Suprapubic skin (tissue), 4 donors: ENCODE measurements around the gene VAMP8. TPM values are rescaled to one million over a fixed set of nuclear protein-coding genes. Genes with fewer than 3 reads are reported as not detected.
"Not testable (repeated sequence)": the region's sequence is repeated elsewhere in the genome, so short reads cannot be mapped to it uniquely, and the experiment has no call there.

Experiments
- DNase-seq, 2 donors: peaks; one replicate each; pipeline ENCODE4 v3.0.0-alpha.2; 2019; ENCODE audit warnings: low spot score in 2 of 2
- H3K27ac ChIP-seq: fragments of 200-600 bp; sonication (generic); one replicate; pipeline ENCODE4 v1.5.1; 2019
- H3K27me3 ChIP-seq: fragments of 200-600 bp; sonication (generic); one replicate; pipeline ENCODE4 v1.5.1; 2019
- H3K36me3 ChIP-seq: fragments of 200-600 bp; sonication (generic); one replicate; pipeline ENCODE4 v1.5.1; 2019
- H3K4me1 ChIP-seq: fragments of 200-600 bp; sonication (generic); one replicate; pipeline ENCODE4 v1.5.1; 2019
- H3K4me3 ChIP-seq: fragments of 200-600 bp; sonication (generic); one replicate; pipeline ENCODE4 v1.5.1; 2019; ENCODE audit warnings: mild to moderate bottlenecking
- H3K9me3 ChIP-seq: fragments of 200-600 bp; sonication (generic); one replicate; pipeline ENCODE4 v1.5.1; 2019
- EP300 ChIP-seq: sonication (generic); formaldehyde crosslinking; IDR thresholded peaks from one replicate; pipeline ENCODE4 v1.6.1; 2017; ENCODE audit warnings: antibody characterized with exemption
- POLR2A ChIP-seq, 2 donors: fragments of 450-650 bp; IDR thresholded peaks; one replicate each; pipeline ENCODE4 v1.6.1; 2017; ENCODE audit warnings: antibody characterized with exemption in 2 of 2, mild to moderate bottlenecking in 2 of 2, moderate library complexity in 2 of 2
- POLR2AphosphoS5 ChIP-seq, 3 donors: sonication (generic); formaldehyde crosslinking; IDR thresholded peaks; one replicate each; pipeline ENCODE4 v1.6.1; 2017; ENCODE audit warnings: antibody characterized with exemption in 3 of 3
- WGBS: methylation state at CpG from one replicate; pipeline ENCODE4 v1.1.5; 2018; 5-methylcytosine and 5-hydroxymethylcytosine counted together
- total RNA-seq, 4 donors: library from RNA; depleted of rRNA; stranded (reverse); fragments of >200 nt; gene quantifications; one replicate each; pipeline ENCODE4 v1.1.0, GENCODE V29; 2016
- TF ChIP-seq, protein P1 (sequence below), 2 donors: fragments of 200-600 bp in 1 of 2; fragments of 450-650 bp in 1 of 2; sonication (generic) in 1 of 2; IDR thresholded peaks; one replicate each; pipeline ENCODE4 v1.5.1; 2016 to 2019; ENCODE audit warnings: antibody characterized with exemption in 2 of 2, mild to moderate bottlenecking in 1 of 2, moderate library complexity in 1 of 2

VAMP8 gene
- total RNA-seq, 4 donors from 2014 or later, result 85.5 to 123 (median 96.0) TPM

GRCh38 chr2:85601771-85602475, 24.5 kb downstream of the VAMP8 start:
- H3K27ac ChIP-seq, result peak overlapping the region; percentile 91
- H3K36me3 ChIP-seq, result peaks cover 35% of the 10 kb centered on the region
- no peaks in the 10 kb centered on the region for H3K27me3 ChIP-seq
- peaks cover 55% of the 10 kb centered on the region for H3K4me1 ChIP-seq
- 12% methylated on average over 10 of the region's 36 CpGs for WGBS
- H3K9me3 ChIP-seq, result no peaks in the 10 kb centered on the region
- TF ChIP-seq EP300 (no peak), POLR2AphosphoS5 (IDR thresholded peaks at IDR 0.05) (no peak), POLR2A (IDR thresholded peaks at IDR 0.05) (no peak)
- TF ChIP-seq, protein P1, sequence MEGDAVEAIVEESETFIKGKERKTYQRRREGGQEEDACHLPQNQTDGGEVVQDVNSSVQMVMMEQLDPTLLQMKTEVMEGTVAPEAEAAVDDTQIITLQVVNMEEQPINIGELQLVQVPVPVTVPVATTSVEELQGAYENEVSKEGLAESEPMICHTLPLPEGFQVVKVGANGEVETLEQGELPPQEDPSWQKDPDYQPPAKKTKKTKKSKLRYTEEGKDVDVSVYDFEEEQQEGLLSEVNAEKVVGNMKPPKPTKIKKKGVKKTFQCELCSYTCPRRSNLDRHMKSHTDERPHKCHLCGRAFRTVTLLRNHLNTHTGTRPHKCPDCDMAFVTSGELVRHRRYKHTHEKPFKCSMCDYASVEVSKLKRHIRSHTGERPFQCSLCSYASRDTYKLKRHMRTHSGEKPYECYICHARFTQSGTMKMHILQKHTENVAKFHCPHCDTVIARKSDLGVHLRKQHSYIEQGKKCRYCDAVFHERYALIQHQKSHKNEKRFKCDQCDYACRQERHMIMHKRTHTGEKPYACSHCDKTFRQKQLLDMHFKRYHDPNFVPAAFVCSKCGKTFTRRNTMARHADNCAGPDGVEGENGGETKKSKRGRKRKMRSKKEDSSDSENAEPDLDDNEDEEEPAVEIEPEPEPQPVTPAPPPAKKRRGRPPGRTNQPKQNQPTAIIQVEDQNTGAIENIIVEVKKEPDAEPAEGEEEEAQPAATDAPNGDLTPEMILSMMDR (IDR thresholded peaks at IDR 0.05), result no peak
- peak; percentile 86 to 90 for DNase-seq
- peak overlapping the region; percentile 79 for H3K4me3 ChIP-seq

DNA sequence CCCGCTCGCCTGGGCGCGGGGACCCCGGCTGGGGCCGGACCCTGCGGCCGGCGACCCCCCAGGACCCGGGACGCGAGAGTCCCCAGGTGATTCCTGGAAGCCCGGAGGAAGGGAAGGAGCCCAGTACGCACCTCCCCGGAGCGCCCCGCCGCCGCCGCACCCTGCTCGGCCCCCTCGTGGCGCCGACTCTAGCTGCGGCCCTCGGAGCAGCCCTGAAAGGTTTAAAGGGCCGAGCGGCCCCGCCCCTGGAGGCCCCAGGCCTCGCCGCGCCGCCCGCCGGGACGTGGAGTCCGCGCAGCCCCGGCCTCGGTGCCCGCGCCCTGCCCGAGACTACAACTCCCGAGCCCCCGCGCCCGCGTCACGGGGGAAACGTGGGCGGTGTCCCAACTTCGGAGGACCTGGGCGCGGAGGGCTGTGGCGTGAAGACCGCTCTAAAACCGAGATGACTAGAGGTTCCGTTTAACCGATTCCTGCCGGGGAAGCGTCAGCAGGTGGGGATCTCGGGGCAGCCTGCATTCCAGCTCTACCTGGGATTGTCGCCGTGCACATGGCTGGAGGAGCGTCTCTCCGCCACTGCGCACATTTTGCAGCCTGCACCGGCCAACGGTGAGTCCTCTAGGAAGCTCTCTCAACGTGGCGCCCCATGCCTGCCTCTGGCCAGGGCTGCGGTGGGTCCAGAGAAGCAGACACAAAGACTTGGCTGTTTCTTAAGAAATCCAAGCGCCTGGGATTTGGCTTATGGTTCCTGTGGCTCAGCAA, 25.3 kb downstream of the VAMP8 start, which contains the start of gene TMEM150A:
TMEM150A (minus strand) TSS at position 223 of the 759 bp plus-strand sequence. CDS start 750 bp downstream, outside the sequence.
- DNase-seq, result peak; percentile 95 to 96
- no peaks in the 10 kb centered on the region for H3K9me3 ChIP-seq
- H3K27me3 ChIP-seq, result no peaks in the 10 kb centered on the region
- 0% methylated on average over 3 of the region's 73 CpGs for WGBS
- peaks cover 32% of the 10 kb centered on the region for H3K36me3 ChIP-seq
- peak; percentile 15 to 78 for TF ChIP-seq POLR2A (IDR thresholded peaks at IDR 0.05)
- TF ChIP-seq, protein P1 (IDR thresholded peaks at IDR 0.05), result peak; percentile 23 to 53
- TF ChIP-seq POLR2AphosphoS5 (IDR thresholded peaks at IDR 0.05), result peak in 2 of 3 donors; percentile 24 to 25
- TF ChIP-seq EP300, result no peak
- peak within 1 kb of the TSS; percentile 91 for H3K27ac ChIP-seq
- H3K4me3 ChIP-seq, result peak within 1 kb of the TSS; percentile 79
- H3K4me1 ChIP-seq, result peaks cover 54% of the 10 kb centered on the region

- not testable (repeated sequence) for H3K9me3 ChIP-seq, DNase-seq, H3K27me3 ChIP-seq
- peaks cover 60% of the 10 kb centered on the region for H3K4me1 ChIP-seq
- H3K27ac ChIP-seq, result peak overlapping the region; percentile 91
- peaks cover 35% of the 10 kb centered on the region for H3K36me3 ChIP-seq
- H3K4me3 ChIP-seq, result peak overlapping the region; percentile 79
- WGBS, result 54% methylated on average over 3 of the region's 3 CpGs
Observed at GRCh38 chr2:85604133-85604444, 26.7 kb downstream of the VAMP8 start.

GRCh38 chr2:85604568-85605339, 27.4 kb downstream of the VAMP8 start:
- Histone ChIP-seq H3K36me3 (peaks cover 40% of the 10 kb centered on the region), H3K9me3 (no peaks in the 10 kb centered on the region), H3K4me1 (peaks cover 66% of the 10 kb centered on the region), H3K4me3 (peak overlapping the region; percentile 79), H3K27me3 (no peaks in the 10 kb centered on the region), H3K27ac (peak overlapping the region; percentile 91)
- TF ChIP-seq POLR2A (IDR thresholded peaks at IDR 0.05) (no peak), EP300 (no peak), POLR2AphosphoS5 (IDR thresholded peaks at IDR 0.05) (no peak)
- TF ChIP-seq, protein P1 (IDR thresholded peaks at IDR 0.05), result no peak
- no peak for DNase-seq
- 25% methylated on average over 6 of the region's 6 CpGs for WGBS

DNA sequence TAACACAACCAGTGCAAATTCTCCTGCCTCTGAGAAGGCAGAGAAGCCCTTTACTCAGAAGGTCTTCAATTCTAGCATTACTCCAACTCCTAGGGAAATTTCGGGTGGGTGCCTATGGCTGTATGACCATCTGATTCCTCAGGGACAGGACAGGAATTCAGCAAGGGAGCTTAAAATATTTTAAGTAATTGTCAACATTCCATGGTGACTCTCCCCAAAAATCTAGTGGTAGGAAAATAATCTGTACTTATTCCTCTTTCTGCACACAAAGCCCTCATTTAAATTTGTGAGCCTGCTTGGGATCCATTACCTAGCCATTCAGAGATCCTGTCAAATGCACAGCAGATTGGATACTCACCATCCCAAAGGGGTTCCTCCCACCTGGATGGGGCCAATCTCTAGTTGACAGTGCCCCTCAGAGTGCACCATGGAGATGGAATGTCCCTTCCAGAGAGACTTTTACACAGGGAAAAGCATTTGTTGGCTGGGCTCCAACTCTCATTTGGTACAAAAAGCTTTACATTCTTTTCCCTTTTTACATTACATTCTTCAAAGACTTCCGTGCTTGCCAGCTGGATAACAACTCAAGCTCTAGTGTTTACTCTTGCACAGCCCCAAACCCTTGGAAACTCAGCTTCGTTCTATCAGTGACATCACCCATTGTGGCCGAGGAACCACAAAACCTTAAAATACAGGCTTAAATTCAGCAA, 28.2 kb downstream of the VAMP8 start:
- no peak for DNase-seq
- TF ChIP-seq POLR2AphosphoS5 (IDR thresholded peaks at IDR 0.05) (no peak), POLR2A (IDR thresholded peaks at IDR 0.05) (no peak), EP300 (no peak)
- TF ChIP-seq, protein P1 (IDR thresholded peaks at IDR 0.05), result no peak
- no peak overlapping the region for H3K4me3 ChIP-seq
- no peaks in the 10 kb centered on the region for H3K9me3 ChIP-seq
- H3K27me3 ChIP-seq, result no peaks in the 10 kb centered on the region
- peaks cover 34% of the 10 kb centered on the region for H3K36me3 ChIP-seq
- H3K27ac ChIP-seq, result peak overlapping the region; percentile 91
- WGBS, result 40% methylated on average over 4 of the region's 4 CpGs
- H3K4me1 ChIP-seq, result peaks cover 73% of the 10 kb centered on the region
